Activated T-helper 2 cell treated with anti-CD3 and anti-CD28 coated beads, Interferon-gamma antibody, Interleukin-2, Interleukin-4, amounts not matched to agents 10 μg/mL and 5 μg/mL and 100 μg/mL, durations not matched to agents 14 hours and 24 hours and 36 hours (primary cell): ENCODE data around the gene WNT7A. TPM values are rescaled to one million over a fixed set of nuclear protein-coding genes. Genes with fewer than 3 reads are reported as not detected.

Source experiments
- DNase-seq: peaks from one replicate; pipeline ENCODE4 v3.0.0; 2021; ENCODE audit warnings: low spot score
- H3K27ac Mint-ChIP-seq: one replicate; pipeline ENCODE4 v1.8.0; 2021; ENCODE audit warnings: mixed read lengths
- H3K27me3 Mint-ChIP-seq: one replicate; pipeline ENCODE4 v1.8.0; 2021; ENCODE audit warnings: low read depth, mixed read lengths
- H3K36me3 Mint-ChIP-seq: one replicate; pipeline ENCODE4 v1.8.0; 2021; ENCODE audit warnings: low read depth, mixed read lengths
- H3K4me1 Mint-ChIP-seq: one replicate; pipeline ENCODE4 v1.8.0; 2021; ENCODE audit warnings: low read depth, mixed read lengths
- H3K4me3 Mint-ChIP-seq: one replicate; pipeline ENCODE4 v1.8.0; 2021; ENCODE audit warnings: low read depth, mild to moderate bottlenecking, moderate library complexity, mixed read lengths
- H3K9me3 Mint-ChIP-seq: one replicate; pipeline ENCODE4 v1.8.0; 2021; ENCODE audit warnings: mixed read lengths
- intact Hi-C: fragments of 100-400 bp; cut with micrococcal nuclease; formaldehyde crosslinking; loops from one replicate; pipeline ENCODE4 v1.15.1; 2023
- total RNA-seq: library from RNA; stranded (reverse); gene quantifications from 2 replicates; pipeline ENCODE4 v1.2.3, GENCODE V29; 2022

WNT7A gene
- total RNA-seq, 1 donor from 2014 or later = not detected

DNA sequence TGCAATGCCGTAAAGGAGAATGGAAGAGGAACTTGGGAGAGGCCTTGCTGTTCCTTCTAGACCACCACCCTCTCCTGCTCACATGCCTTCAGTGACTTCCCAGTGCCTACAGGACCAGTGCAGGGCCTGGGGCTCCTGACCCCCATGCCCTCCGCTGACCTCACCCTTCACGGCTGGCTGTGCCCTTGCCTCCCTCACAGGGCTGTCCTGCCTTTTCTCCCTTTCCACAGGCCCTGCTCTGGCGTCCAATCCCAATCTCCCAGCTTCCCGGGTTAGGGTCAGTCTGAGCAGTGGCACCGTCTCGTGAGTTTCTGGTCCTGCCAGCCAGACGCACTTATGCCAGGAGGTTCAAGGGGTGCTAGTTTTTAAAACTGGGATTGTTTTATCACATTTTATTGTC lies 110.4 kb downstream of the WNT7A start:
- no peak overlapping the region for H3K4me3 Mint-ChIP-seq
- no peak for DNase-seq
- peaks cover 1% of the 10 kb centered on the region for H3K4me1 Mint-ChIP-seq

GRCh38 chr3:13768453-13768852 lies 111.4 kb downstream of the WNT7A start:
- intact Hi-C loops = no loop called here
- no peak overlapping the region for H3K4me3 Mint-ChIP-seq
- peaks cover 1% of the 10 kb centered on the region for H3K4me1 Mint-ChIP-seq
- DNase-seq = no peak
- H3K27me3 Mint-ChIP-seq = no peaks in the 10 kb centered on the region
- H3K27ac Mint-ChIP-seq = no peak overlapping the region
- H3K36me3 Mint-ChIP-seq = no peaks in the 10 kb centered on the region
- H3K9me3 Mint-ChIP-seq = no peaks in the 10 kb centered on the region

More for the DNA sequence above, 110.4 kb downstream of the WNT7A start:
- Mint-ChIP-seq H3K27ac (no peak overlapping the region), H3K27me3 (no peaks in the 10 kb centered on the region), H3K9me3 (no peaks in the 10 kb centered on the region), H3K36me3 (no peaks in the 10 kb centered on the region)
- intact Hi-C loops = no loop called here

GRCh38 chr3:13767896-13768295 lies 112.0 kb downstream of the WNT7A start:
- Mint-ChIP-seq H3K36me3 (no peaks in the 10 kb centered on the region), H3K27me3 (no peaks in the 10 kb centered on the region), H3K9me3 (no peaks in the 10 kb centered on the region), H3K27ac (no peak overlapping the region), H3K4me3 (no peak overlapping the region), H3K4me1 (peaks cover 1% of the 10 kb centered on the region)
- intact Hi-C loops = no loop called here
- DNase-seq = no peak

DNA sequence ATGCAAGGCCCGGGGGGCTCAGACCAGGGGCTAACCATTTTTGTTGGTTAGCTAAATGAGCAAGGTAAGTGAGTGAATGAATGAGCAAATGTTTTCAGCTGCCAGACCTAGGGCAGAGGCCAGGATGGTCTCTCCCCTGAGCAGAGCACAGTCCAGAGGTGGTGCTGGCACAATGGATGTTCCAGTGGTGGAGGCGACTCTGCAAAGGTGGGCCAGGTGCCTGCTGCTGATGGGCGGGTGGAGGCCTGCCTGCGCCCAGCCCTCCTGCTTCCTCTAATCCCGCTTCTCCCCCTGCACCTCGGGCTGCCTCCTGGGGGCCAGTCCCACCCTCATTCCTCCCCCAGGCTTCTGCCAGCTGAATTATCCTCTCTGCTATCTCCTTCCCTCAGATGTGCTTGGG lies 112.8 kb downstream of the WNT7A start:
- Mint-ChIP-seq H3K4me3 (no peak overlapping the region), H3K36me3 (no peaks in the 10 kb centered on the region), H3K27me3 (no peaks in the 10 kb centered on the region), H3K4me1 (peaks cover 1% of the 10 kb centered on the region), H3K27ac (no peak overlapping the region), H3K9me3 (no peaks in the 10 kb centered on the region)
- DNase-seq = no peak
- intact Hi-C loops = no loop called here

Other genes starting within 250 kb of the WNT7A start
- gene CHCHD4, start 244.8 kb upstream of the WNT7A start, total RNA-seq = 24.8 and 25.0 TPM in 2 replicates
- gene TMEM43, start 245.0 kb upstream of the WNT7A start, total RNA-seq = 36.7 and 39.2 TPM in 2 replicates